Breast epithelium (tissue), 3 donors: ENCODE data around the gene SLCO1A2.

ENCODE experiments used
- CTCF ChIP-seq, 3 donors: fragments of 450-650 bp; IDR thresholded peaks; one replicate each; pipeline ENCODE4 v1.5.1; 2016 to 2017; ENCODE audit warnings: antibody characterized with exemption in 3 of 3, mild to moderate bottlenecking in 3 of 3, moderate library complexity in 3 of 3
- POLR2A ChIP-seq: fragments of 450-650 bp; IDR thresholded peaks from one replicate; pipeline ENCODE4 v1.6.1; 2016; ENCODE audit warnings: antibody characterized with exemption, mild to moderate bottlenecking, moderate library complexity

- no peak for TF ChIP-seq POLR2A
- no peak for TF ChIP-seq CTCF (IDR thresholded peaks at IDR 0.05)
Measured at GRCh38 chr12:21276826-21277225, 57.9 kb downstream of the SLCO1A2 start.
